ENCODE results near the gene IFITM1. TPM values are rescaled to one million over a fixed set of nuclear protein-coding genes. Genes with fewer than 3 reads are reported as not detected.

IFITM1 gene
- total RNA-seq (2014; rRNA removed) = 0.32 and 3.2 TPM in 2 replicates
- 0.49 TPM for polyA plus RNA-seq (2012)

DNA sequence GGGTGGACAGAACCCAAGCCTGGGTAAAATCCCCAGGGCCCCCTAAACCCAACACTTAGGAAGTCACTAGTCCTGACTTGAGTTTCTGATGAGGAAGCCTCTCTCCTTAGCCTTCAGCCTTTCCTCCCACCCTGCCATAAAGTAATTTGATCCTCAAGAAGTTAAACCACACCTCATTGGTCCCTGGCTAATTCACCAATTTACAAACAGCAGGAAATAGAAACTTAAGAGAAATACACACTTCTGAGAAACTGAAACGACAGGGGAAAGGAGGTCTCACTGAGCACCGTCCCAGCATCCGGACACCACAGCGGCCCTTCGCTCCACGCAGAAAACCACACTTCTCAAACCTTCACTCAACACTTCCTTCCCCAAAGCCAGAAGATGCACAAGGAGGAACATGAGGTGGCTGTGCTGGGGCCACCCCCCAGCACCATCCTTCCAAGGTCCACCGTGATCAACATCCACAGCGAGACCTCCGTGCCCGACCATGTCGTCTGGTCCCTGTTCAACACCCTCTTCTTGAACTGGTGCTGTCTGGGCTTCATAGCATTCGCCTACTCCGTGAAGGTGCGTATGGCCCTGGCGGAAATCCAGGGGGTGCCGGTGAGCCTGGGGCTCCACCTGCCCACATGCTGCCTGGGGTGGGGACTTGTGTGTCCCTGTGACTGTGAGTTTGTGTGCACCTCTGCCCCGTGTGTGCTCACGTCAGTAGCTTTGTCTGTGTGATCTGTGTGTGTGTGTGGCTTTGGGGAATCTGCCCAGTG is at the start of gene IFITM1:
Gene IFITM1, plus strand, starts transcription at position 254 of the 767 bp plus-strand sequence. Its CDS starts 131 bp downstream, at position 385.
- no peak for DNase-seq (ENCODE audit: low read depth)

DNA sequence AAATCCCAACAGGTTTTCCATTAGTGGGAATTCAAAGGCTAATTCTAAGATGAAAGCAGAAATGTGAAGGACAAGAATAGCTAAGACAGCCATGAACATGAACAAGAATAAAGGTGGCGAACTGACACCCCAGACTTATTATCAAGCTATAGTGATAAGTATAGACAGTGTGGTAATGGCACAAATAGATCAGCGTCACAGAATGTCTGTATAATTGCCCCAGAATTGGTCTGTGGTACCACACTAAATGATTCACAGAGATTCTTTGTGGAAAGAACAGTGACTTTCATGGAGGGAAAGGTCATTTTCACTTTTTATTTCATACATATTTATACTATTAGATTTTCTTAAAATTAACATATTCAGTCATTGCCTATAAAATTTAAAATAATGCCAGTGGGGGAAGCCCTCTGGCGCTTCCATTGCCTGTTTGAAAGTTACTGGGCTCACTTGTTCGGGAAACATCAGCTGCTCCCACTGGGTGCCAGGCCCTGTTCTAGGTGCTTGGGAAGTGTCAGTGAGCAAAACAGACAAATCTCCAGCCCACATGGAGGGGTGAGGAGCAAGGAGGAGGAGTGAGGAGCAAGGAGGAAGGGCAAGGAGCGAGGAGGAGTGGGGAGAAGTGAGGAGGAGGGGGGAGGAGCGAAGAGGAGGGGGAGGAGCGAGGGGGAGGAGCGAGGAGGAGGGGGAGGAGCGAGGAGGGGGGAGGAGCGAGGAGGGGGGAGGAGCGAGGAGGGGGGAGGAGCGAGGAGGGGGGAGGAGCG is 47.0 kb upstream of the IFITM1 start:
- DNase-seq (ENCODE audit: low read depth) = no peak

DNA sequence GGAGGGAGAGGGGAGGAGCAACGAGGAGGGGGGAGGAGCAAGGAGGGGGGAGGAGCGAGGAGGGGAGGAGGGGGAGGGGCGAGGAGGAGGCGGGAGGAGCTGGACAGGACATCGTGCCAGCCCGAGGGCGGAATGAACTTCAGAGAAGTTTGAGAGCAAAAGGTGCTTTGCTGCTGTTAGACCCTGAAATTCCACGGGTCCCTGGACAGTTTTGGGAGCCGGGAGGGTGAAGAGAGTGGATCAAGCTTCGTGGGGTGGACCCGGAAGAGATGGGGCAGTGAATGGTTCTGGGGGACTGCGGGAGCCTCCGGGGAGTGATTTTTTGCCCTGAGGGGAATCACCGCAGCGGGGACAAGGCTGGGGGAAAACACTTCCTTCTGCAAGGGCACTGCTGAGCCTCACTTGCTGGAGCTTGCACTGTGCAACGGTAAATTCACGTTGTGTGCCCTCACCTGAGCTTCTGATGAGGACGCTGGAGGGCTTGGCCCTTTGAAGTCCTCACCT is 46.3 kb upstream of the IFITM1 start:
- DNase-seq (ENCODE audit: low read depth) = no peak

DNA sequence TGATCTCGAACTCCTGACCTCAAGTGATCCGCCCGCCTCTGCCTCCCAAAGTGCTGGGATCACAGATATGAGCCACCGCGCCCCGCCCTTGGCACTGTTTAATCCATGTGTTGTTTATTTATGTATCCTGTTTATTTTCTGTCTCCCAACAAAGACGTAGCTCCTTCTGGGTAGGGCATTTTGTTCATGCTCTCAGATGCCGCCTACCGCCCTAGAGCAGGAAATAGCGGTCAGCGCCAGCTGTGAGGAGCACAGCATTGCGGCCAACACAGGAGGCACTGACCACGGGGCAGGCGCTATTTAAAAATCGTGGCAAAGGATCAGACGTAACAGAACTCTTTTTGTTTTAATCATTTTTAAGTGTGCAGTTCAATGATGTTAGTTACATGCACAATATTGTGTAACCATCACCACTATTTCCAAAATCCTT is 45.1 kb upstream of the IFITM1 start:
- peak; percentile 87 for DNase-seq (ENCODE audit: low read depth)

DNA sequence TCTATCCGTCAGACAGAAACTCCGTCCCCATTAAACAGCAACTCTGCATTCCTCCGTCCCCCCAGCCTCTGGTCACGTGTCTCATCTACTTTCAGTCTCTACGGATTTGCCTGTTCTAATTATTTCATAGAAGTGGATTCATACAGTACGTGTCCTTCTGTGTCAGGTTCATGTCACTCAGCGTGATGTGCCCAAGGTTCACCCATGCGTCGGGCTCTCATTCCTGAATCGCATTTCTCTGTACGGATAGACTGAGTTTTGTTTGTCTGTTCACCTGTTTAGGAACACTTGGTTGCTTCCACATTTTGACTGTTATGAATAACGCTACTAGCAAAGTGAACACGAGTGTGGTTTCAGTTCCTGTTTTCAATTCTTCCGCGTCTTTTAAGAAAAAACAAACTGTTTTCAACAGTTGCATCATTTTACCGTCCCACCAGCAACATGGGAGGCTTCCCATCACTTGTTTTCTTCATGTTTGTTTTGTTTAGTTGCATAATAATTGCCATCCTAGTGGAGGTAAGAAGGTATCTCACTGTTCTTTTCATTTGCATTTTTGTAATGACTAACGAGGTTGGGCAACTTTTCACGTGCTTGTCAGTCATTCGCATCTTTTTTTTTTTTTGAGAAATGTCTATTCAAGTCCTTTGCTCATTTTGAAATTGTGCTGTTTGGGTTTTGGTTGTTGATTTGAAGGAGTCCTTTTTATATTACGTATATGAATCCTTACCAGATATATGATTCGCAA is 44.5 kb upstream of the IFITM1 start:
- DNase-seq (ENCODE audit: low read depth) = peak; percentile 42

DNA sequence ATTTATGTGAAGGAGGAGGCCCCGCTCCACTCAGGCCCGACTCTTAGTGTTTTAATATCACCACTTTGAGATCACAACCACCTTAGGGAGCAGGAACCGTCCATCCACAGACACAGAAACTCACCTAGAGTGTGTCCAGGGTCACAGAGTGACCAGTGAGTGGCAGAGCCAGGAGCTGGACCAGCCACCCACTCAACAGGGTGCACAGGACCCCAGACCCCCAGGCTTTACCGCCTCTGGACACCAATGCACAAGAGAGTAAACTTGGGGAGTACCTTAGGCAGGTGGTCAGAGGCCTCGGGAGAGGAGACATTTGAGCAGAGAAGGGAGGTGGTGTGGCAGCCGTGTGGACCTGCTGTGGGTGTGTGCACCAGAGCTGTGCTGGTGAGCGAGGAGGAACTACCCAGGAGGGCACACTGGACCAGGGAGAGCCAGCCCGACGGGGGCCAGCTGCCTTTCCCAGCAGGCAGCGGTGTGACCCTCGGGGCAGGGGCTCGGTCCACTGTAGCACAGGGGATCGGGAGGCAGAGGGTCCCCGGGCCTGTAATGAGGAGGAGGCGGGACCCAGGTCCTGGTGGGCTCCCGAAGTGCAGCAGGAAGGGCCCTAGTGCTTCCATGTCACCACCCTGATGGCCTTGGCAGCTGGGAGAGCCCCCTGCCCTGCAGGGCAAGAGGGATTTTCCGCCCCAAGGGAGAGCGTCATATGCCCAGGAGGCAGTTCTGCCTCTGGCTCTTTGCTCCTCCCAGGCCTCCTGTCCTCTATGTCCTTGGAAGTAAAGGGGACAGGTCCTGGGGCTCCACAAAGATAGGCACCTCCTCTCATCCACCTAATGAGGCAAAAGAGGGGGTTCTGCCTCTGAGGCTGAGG is 43.2 kb upstream of the IFITM1 start:
- no peak for DNase-seq (ENCODE audit: low read depth)

DNA sequence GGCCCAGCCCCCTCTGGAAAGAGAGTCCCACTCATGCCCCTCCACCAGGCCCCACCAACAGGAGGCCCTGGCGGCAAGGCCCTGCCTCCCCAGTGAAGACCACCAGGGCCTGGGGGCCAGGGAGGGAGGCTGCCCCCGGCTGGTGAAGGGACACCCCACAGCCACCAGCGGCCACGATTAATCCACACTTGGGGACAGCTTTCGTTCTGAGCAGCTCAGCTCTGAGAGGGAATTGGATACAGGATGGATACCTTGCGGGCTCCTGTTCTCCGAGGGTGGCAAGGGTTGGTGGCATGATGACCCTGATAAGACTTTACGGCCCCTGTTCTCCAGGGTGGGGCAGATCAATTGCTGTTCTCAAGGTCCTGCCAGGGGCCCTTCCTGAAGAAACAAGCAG is 42.5 kb upstream of the IFITM1 start:
- DNase-seq (ENCODE audit: low read depth) = no peak

DNA sequence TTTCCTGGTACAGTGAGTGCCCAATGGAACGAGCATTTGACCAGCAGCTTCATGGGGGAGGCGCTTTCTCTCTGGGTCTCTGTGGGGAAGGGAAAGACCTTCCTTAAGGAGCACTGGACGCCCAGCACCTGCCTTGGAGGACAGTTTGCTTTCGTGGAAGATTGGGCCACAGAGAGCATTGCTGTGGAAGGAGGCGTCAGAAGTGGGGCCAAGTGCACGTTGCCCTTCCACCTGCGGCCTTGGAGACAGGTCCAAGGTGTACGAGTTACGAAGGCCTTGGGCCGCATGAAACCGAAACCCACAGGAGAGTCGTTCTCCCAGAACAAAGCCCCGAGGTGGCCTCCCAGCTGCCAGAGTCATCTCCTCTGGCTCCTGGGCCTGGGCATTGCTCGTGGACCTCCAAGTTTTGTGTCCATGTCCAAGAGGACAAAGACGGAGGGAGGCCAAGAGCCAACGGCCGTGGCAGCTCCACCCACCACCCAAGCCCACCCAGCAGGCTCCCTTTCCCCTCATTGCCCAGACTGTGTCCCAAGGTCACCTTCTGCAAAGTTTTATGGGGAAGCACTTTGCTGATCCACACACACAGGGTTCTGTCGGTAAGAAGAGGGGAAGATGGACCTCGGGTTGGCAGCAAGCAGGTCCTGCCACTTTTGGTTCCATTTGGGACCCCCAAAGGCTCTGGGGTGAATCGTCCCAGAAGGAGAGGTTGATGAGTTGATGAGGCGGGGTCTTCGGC is 41.5 kb upstream of the IFITM1 start:
- DNase-seq (ENCODE audit: low read depth) = no peak

DNA sequence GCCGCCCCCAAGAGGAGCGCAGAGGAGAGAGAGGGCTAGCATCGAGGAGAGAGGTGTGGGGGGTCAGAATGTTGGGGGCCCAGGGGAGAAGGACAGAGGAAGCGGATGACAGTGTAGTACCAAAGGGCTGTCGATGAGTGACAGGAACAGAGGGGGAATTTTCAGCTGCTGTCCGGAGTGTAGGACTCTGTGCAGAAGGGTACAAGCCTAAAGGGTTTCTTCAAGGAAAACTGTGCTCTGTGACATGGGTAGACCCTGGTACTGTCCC is 41.0 kb upstream of the IFITM1 start:
- DNase-seq (ENCODE audit: low read depth) = no peak

DNA sequence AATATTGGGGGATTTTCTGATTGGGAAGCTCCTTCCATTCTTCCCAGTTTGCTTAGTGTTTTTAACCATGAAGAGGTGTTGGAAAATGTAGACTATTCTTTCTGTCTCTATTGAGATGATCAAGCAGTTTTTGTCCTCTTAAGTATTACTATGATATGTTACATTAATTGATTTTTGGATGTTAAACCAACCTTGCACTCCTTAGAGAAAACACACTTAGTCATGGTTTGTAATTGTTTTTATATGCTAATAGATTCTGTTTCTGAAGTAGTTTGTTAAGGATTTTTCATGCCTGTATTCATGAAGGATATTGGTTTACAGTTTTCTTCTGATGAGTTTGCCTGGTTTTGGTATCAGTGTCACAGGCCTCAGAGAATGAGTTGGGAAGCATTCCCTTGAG is 37.6 kb upstream of the IFITM1 start:
- DNase-seq (ENCODE audit: low read depth) = no peak

DNA sequence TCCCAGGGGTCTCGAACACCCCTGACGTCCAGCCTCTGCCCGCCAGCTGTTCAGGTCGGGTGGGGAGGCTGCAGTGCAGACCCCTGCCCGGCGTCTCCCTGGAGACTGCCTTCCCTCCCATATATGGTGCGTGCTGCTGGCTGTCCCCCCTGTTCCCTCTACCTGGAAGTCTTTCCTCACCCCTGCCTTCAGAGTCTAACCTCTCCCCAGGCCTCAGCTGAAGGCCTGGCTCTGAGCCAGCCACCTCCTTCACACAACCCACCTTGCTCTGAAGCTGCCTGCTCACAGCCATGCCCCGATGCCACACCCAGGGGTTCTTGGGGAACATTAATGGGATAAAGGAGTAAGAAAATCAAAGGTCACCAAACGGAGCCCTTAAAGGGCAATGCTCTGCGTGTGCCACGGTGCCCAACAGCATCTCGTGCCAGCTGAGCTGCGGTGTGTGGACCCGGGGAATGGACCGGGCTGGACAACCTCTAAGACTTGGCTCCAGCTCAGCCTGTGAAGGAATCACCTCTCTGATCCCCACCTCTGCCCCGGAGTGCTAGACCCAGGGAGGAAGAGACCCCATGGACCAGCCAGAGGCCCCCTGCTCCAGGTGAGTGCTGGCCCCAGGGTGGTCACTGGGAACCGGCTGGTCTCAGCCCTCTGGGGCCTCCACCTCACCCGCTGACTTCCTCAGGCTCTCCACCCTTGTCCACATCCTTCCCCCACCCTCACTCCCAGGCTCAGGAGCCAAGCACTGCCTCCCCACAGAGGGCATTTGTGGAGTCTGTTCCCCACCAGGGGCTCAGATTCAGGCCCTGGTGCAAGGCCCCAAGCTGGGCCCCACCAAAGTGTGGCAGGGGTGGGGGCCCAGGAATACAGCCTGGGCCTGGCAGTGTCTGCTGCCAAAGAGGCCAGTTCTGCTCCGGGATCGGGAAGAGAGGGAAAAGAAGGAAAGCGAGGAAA is 35.6 kb upstream of the IFITM1 start, which contains the start of gene NLRP6:
Gene NLRP6, plus strand, starts transcription at position 407 of the 951 bp plus-strand sequence. Its CDS starts 163 bp downstream, at position 570.
- no peak for DNase-seq (ENCODE audit: low read depth)

DNA sequence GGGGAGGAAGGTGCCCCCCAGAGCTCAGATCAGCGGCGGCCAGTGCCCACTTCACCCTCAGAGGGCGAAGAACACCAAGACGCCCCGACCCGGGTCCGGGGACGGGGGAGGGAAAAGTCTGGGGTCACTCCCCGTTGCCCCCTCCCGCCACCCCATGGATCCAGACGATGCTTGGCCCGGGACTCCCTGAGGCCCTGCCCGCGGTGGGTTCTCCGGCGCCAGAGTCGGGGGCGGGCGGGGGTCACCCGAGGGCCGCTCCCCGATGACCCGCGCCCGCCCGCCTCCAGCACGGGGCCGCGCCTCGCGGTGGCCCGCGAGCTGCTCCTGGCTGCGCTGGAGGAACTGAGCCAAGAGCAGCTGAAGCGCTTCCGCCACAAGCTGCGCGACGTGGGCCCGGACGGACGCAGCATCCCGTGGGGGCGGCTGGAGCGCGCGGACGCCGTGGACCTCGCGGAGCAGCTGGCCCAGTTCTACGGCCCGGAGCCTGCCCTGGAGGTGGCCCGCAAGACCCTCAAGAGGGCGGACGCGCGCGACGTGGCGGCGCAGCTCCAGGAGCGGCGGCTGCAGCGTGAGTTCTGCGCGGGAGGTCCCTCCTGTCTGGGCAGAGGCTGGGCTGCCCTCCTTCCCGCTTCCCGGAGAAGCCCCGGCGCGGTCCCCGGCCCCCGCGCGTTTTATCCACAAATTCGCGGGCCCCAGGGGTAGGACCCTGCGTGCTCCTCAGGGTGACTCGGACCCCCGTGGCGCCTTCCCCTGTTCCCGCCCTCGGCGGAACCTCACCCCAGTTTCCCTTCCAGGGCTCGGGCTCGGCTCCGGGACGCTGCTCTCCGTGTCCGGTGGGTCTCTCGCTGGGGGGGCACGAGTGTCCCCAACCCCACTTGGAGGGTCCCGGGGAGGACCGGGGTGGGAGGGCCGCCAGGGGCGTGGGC is 34.5 kb upstream of the IFITM1 start:
- no peak for DNase-seq (ENCODE audit: low read depth)

DNA sequence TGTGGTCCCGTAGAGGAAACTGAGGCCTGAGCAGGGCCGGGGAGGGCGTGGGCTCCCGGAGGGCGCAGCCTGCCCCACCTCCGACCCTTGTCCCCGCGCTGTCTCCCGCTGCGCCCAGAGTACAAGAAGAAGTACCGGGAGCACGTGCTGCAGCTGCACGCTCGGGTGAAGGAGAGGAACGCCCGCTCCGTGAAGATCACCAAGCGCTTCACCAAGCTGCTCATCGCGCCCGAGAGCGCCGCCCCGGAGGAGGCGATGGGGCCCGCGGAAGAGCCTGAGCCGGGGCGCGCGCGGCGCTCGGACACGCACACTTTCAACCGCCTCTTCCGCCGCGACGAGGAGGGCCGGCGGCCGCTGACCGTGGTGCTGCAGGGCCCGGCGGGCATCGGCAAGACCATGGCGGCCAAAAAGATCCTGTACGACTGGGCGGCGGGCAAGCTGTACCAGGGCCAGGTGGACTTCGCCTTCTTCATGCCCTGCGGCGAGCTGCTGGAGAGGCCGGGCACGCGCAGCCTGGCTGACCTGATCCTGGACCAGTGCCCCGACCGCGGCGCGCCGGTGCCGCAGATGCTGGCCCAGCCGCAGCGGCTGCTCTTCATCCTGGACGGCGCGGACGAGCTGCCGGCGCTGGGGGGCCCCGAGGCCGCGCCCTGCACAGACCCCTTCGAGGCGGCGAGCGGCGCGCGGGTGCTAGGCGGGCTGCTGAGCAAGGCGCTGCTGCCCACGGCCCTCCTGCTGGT is 33.7 kb upstream of the IFITM1 start:
- DNase-seq (ENCODE audit: low read depth) = no peak

DNA sequence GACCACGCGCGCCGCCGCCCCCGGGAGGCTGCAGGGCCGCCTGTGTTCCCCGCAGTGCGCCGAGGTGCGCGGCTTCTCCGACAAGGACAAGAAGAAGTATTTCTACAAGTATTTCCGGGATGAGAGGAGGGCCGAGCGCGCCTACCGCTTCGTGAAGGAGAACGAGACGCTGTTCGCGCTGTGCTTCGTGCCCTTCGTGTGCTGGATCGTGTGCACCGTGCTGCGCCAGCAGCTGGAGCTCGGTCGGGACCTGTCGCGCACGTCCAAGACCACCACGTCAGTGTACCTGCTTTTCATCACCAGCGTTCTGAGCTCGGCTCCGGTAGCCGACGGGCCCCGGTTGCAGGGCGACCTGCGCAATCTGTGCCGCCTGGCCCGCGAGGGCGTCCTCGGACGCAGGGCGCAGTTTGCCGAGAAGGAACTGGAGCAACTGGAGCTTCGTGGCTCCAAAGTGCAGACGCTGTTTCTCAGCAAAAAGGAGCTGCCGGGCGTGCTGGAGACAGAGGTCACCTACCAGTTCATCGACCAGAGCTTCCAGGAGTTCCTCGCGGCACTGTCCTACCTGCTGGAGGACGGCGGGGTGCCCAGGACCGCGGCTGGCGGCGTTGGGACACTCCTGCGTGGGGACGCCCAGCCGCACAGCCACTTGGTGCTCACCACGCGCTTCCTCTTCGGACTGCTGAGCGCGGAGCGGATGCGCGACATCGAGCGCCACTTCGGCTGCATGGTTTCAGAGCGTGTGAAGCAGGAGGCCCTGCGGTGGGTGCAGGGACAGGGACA is 32.9 kb upstream of the IFITM1 start:
- DNase-seq (ENCODE audit: low read depth) = no peak

DNA sequence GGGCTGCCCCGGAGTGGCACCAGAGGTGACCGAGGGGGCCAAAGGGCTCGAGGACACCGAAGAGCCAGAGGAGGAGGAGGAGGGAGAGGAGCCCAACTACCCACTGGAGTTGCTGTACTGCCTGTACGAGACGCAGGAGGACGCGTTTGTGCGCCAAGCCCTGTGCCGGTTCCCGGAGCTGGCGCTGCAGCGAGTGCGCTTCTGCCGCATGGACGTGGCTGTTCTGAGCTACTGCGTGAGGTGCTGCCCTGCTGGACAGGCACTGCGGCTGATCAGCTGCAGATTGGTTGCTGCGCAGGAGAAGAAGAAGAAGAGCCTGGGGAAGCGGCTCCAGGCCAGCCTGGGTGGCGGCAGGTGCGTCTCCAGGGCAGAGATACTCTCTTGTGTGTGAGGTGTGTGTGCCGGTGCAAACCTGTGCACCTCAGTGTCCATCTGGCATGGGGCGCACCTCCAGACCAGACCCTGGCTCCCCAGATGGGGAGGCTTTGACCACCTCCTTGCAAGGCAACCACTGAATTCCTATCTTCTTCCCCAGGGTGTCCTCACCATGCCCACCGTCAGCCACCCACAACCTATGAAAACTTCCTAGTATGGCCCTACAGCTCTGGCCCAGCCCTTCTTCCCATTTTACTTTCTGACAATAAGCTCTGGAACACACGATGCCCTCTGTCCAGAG is 32.2 kb upstream of the IFITM1 start:
- no peak for DNase-seq (ENCODE audit: low read depth)

DNA sequence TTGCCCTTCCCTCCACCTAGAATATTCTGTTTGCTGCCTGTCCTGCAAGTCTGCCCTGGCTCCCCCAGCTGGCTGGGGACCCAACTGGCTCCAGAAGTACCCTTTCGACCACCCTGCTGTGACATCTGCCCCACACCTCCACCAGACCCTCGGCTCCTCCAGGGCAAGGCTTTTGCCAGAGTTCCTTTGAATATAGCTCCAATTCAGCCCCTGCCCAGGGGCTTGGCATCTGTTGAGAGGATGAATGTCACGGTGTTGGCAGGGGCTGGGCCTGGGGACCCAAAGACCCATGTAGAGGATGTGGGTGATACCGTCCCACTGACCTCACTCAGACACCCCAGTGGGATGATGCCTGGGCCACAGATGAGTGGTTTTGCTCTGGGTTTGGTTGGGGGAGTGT is 31.7 kb upstream of the IFITM1 start:
- DNase-seq (ENCODE audit: low read depth) = no peak
